GM19099 (cell line): Measurements from ENCODE around the gene KLHL29.

Experiments used
- POLR2A ChIP-seq: IDR thresholded peaks from 3 replicates; pipeline ENCODE4 v1.6.1; 2011; ENCODE audit warnings: low read depth; ENCODE audit not compliant: insufficient read length; ENCODE audit errors: extremely low read depth

The KLHL29 gene

DNA sequence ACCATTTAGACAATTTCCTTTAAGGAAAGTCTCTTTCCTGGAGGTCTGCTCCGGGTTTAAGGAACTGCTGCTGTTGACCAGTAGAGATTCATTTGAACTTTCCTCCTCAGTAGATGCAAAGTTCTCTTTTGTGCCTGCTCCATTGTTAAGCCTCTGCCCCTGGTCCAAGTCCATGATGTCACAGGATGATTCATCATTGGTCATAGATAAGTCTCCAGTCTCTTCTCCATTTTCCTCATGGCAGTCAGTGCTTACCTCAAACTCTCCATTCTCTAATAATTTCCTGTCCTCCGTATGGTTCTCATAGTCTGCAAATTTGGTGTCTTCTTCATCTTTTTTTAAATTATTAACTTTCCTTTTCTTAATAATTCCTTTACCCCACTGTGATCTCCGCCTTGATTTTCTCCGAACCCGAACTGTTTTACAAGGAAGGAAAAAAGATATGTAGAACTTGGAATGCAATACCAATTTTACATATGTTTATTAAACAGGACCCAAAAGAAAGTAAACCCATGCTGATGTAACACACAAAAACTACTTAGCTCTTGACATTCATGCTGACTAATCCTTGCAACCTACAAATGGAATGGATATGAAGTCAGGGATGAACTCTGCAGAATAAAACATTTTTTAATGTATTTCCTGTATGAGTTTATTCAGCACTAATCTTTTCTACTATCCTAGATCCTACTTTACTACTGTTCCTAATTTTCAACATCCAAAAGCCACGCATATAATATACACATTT, 372.9 kb downstream of the KLHL29 start:
- TF ChIP-seq POLR2A = no peak
